Natural killer cell (primary cell): ENCODE measurements around the gene PIK3C3. TPM values are rescaled to one million over a fixed set of nuclear protein-coding genes. Genes with fewer than 3 reads are reported as not detected.

Source experiments
- ATAC-seq, 3 donors: fragments of 150-1000 bp in 2 of 3; fragments of 200-7000 bp in 1 of 3; cut with Tn5 transposase; 1 replicate in 1 of 3; 2 replicates in 2 of 3; pipeline ENCODE4 v1.10.0; 2021; ENCODE audit warnings: mild to moderate bottlenecking in 2 of 3, moderate library complexity in 2 of 3
- DNase-seq, 2 donors: peaks; one replicate each; pipeline versions ENCODE4 v3.0.0 to v3.0.0-alpha.2; 2013 to 2021; ENCODE audit warnings: mixed read lengths in 1 of 2
- H3K27ac ChIP-seq: one replicate; pipeline ENCODE4 v1.5.1; 2013; ENCODE audit warnings: mild to moderate bottlenecking, low read length
- H3K27me3 ChIP-seq: one replicate; pipeline ENCODE4 v1.6.1; 2013; ENCODE audit warnings: low read length; ENCODE audit not compliant: control insufficient read depth, insufficient read depth
- H3K36me3 ChIP-seq: one replicate; pipeline ENCODE4 v1.6.1; 2013; ENCODE audit warnings: low read length; ENCODE audit not compliant: control insufficient read depth, insufficient read depth
- H3K4me1 ChIP-seq: one replicate; pipeline ENCODE4 v1.6.1; 2013; ENCODE audit warnings: low read length; ENCODE audit not compliant: control insufficient read depth, insufficient read depth
- H3K4me3 ChIP-seq: one replicate; pipeline ENCODE4 v1.5.1; 2013; ENCODE audit warnings: low read length
- H3K9me3 ChIP-seq: one replicate; pipeline ENCODE4 v1.6.1; 2013; ENCODE audit warnings: low read length; ENCODE audit not compliant: control insufficient read depth, insufficient read depth
- H3K27ac Mint-ChIP-seq, 2 donors: one replicate each; pipeline ENCODE4 v1.8.0; 2022; ENCODE audit warnings: mild to moderate bottlenecking in 2 of 2, mixed read lengths in 2 of 2, moderate library complexity in 1 of 2
- H3K27me3 Mint-ChIP-seq, 2 donors: one replicate each; pipeline ENCODE4 v1.8.0; 2022; ENCODE audit warnings: low read depth in 2 of 2, mixed read lengths in 2 of 2
- H3K36me3 Mint-ChIP-seq: one replicate; pipeline ENCODE4 v1.8.0; 2022; ENCODE audit warnings: mixed read lengths
- H3K4me1 Mint-ChIP-seq, 2 donors: one replicate each; pipeline ENCODE4 v1.8.0; 2022; ENCODE audit warnings: mixed read lengths in 2 of 2
- H3K4me3 Mint-ChIP-seq: one replicate; pipeline ENCODE4 v1.8.0; 2022; ENCODE audit warnings: mild to moderate bottlenecking, moderate library complexity, mixed read lengths
- H3K9me3 Mint-ChIP-seq, 2 donors: one replicate each; pipeline ENCODE4 v1.8.0; 2022; ENCODE audit warnings: mixed read lengths in 2 of 2
- WGBS: methylation state at CpG from one replicate; pipeline ENCODE4 v1.1.7; 2013; ENCODE audit warnings: missing lambda C conversion rate; ENCODE audit not compliant: insufficient coverage; 5-methylcytosine and 5-hydroxymethylcytosine counted together
- intact Hi-C: fragments of 100-400 bp; cut with micrococcal nuclease; formaldehyde crosslinking; loops from one replicate; pipeline ENCODE4 v1.14.2; 2022
- total RNA-seq, 4 donors: library from RNA; stranded (reverse); fragments of 120-200 nt in 1 of 4; gene quantifications; one replicate each; pipeline versions ENCODE4 v1.2.3 to v1.2.4, GENCODE V29; 2013 to 2022
- TF ChIP-seq, protein P1 (sequence below): fragments of 200-600 bp; IDR thresholded peaks from one replicate; pipeline ENCODE4 v1.8.0; 2022; ENCODE audit warnings: antibody characterized with exemption

PIK3C3 gene
- total RNA-seq, 3 donors from 2014 or later (not counting 1 experiment from before 2014, with no cell fraction given) = 49.6 to 85.4 (median 67.3) TPM

DNA sequence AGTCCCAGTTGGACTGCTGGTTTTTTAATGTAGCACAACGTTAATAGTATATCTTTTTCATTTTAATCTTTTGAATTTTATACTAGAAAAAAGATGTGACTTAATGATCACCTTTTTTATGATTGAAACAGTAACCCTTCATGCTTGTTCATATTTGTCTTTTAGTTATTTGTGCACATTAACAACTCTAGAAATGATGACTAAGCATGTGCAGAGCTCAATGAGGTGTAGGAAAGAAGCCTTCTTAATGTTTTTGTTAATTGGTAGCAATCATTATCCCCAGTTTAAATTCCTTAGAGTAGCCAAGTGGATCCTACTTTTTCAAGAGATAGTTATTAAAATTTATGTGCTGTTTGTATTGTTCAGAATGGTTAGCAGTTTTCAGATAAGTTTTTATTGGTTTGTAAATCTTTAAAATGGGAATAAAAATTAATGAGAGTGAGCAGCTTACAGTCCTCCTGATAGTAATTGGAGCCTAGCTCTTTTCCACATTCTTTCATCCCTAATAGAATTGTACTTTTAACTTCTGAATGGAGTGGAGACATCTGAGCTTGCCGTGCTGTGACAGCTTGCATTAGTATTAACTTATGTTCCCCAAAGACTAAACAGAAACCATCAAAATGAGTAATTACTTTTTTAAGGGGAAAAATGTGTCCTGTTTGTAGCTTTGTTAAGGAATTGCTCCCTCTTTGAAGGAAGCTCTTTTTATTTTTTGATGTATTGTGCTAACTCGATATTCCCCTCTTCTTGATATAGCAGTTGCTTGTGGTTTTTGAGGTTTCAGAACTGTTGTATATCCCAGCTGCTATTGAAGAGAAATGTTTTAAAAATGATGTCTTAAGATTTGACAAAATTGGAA lies 17.3 kb downstream of the PIK3C3 start:
- peaks cover 4% of the 10 kb centered on the region for H3K4me1 ChIP-seq
- Mint-ChIP-seq H3K27ac (peak overlapping the region; percentile 50 to 54), H3K9me3 (no peaks in the 10 kb centered on the region), H3K36me3 (no peaks in the 10 kb centered on the region), H3K4me1 (peaks cover 35 to 47% of the 10 kb centered on the region in 2 donors), H3K4me3 (peak overlapping the region; percentile 28), H3K27me3 (no peaks in the 10 kb centered on the region)
- no peak overlapping the region for H3K27ac ChIP-seq
- peak in 1 of 3 donors; percentile 43 for ATAC-seq
- no peaks in the 10 kb centered on the region for H3K9me3 ChIP-seq
- 0% methylated on average over 1 of the region's 3 CpGs for WGBS
- H3K36me3 ChIP-seq = peaks cover 24% of the 10 kb centered on the region
- H3K27me3 ChIP-seq = no peaks in the 10 kb centered on the region
- peak in 1 of 2 donors; percentile 11 for DNase-seq
- TF ChIP-seq, protein P1, sequence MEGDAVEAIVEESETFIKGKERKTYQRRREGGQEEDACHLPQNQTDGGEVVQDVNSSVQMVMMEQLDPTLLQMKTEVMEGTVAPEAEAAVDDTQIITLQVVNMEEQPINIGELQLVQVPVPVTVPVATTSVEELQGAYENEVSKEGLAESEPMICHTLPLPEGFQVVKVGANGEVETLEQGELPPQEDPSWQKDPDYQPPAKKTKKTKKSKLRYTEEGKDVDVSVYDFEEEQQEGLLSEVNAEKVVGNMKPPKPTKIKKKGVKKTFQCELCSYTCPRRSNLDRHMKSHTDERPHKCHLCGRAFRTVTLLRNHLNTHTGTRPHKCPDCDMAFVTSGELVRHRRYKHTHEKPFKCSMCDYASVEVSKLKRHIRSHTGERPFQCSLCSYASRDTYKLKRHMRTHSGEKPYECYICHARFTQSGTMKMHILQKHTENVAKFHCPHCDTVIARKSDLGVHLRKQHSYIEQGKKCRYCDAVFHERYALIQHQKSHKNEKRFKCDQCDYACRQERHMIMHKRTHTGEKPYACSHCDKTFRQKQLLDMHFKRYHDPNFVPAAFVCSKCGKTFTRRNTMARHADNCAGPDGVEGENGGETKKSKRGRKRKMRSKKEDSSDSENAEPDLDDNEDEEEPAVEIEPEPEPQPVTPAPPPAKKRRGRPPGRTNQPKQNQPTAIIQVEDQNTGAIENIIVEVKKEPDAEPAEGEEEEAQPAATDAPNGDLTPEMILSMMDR = no peak
- H3K4me3 ChIP-seq = no peak overlapping the region
- intact Hi-C loops = no loop called here

DNA sequence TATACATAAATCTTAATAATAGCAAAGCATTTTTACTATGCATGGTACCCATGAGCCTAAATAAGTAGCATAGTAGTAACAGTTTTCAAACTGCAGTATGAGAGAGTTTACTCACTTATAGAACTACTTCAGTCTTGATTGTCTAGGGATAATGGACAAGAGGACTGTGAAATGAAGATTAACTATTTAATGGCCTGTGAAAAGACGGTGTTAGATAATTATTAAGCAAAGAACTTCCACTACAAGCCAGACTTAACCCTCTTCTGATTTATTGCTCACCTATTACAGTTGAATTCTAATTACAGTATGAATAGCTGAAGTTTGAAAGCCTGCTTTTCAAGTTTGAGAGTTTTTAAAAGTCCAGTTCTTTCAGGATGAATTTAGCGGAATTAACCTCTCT lies 18.9 kb downstream of the PIK3C3 start:
- ATAC-seq (no peak), DNase-seq (no peak)
- H3K4me3 Mint-ChIP-seq = no peak overlapping the region
- WGBS = no CpG with 5 or more reads among the region's 2 CpGs
- Histone ChIP-seq H3K27me3 (no peaks in the 10 kb centered on the region), H3K36me3 (peaks cover 17% of the 10 kb centered on the region), H3K27ac (no peak overlapping the region), H3K4me3 (no peak overlapping the region), H3K9me3 (no peaks in the 10 kb centered on the region), H3K4me1 (peaks cover 4% of the 10 kb centered on the region)
- TF ChIP-seq, protein P1 = no peak
- intact Hi-C loops = no loop called here
- no peaks in the 10 kb centered on the region for H3K27me3 Mint-ChIP-seq
- H3K4me1 Mint-ChIP-seq = peaks cover 35 to 41% of the 10 kb centered on the region in 2 donors
- no peaks in the 10 kb centered on the region for H3K36me3 Mint-ChIP-seq
- H3K9me3 Mint-ChIP-seq = no peaks in the 10 kb centered on the region
- peak overlapping the region in 1 of 2 donors; percentile 20 for H3K27ac Mint-ChIP-seq

DNA sequence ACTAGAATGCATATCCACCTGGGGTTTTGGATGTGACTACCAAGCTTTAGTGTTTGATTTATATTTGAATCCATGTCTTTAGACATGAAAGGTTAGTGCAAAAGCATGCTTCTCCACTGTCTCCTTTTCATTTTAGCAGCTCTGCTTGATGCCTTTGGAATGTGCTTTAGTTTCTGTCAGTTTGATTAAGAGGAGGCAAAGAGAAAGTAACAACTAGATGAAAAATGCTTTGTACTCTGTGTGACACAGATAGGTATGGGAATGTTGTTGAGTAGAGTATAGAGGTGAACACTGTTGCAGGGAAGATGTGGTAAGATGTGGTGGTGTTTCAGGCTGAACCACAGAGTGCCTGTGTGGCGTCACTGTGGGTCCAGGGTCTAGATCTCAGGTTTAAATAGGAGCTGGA lies 19.8 kb downstream of the PIK3C3 start:
- H3K27ac Mint-ChIP-seq = peak overlapping the region; percentile 20 to 76
- peaks cover 35 to 41% of the 10 kb centered on the region in 2 donors for H3K4me1 Mint-ChIP-seq
- TF ChIP-seq, protein P1 = no peak
- peaks cover 16% of the 10 kb centered on the region for H3K36me3 ChIP-seq
- WGBS = 19% methylated on average over 1 of the region's 1 CpG
- H3K4me1 ChIP-seq = peaks cover 4% of the 10 kb centered on the region
- DNase-seq (peak in 1 of 2 donors; percentile 7), ATAC-seq (peak; percentile 36 to 49 (median 46))
- H3K27ac ChIP-seq = no peak overlapping the region
- H3K9me3 Mint-ChIP-seq = no peaks in the 10 kb centered on the region
- H3K27me3 ChIP-seq = no peaks in the 10 kb centered on the region
- H3K36me3 Mint-ChIP-seq = no peaks in the 10 kb centered on the region
- H3K27me3 Mint-ChIP-seq = no peaks in the 10 kb centered on the region
- H3K4me3 ChIP-seq = no peak overlapping the region
- intact Hi-C loops = no loop called here
- no peaks in the 10 kb centered on the region for H3K9me3 ChIP-seq
- H3K4me3 Mint-ChIP-seq = no peak overlapping the region
